ENCODE data around the gene BTNL9. TPM values are rescaled to one million over a fixed set of nuclear protein-coding genes. Genes with fewer than 3 reads are reported as not detected.
"Not testable (repeated sequence)": the region's sequence is repeated elsewhere in the genome, so short reads cannot be mapped to it uniquely, and the experiment has no call there.

The BTNL9 gene
- total RNA-seq, 3 donors from 2014 or later (not counting 1 experiment from before 2014, with no cell fraction given), result 0.54 TPM; not detected in 2

DNA sequence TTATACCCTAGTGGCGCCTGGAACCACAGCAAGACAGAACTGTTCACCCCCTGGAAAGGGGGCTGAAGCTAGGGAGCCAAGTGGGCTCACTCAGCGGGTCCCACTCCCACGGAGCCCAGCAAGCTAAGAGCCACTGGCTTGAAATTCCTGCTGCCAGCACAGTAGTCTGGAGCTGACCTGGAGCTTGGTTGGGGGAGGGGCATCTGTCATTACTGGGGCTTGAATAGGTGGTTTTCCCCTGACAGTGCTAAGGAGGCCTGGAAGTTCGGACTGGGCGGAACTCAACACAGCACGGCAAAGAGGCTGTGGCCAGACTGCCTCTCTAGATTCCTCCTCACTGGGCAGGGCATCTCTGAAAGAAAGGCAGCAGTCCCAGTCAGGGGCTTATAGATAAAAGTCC, 31.9 kb upstream of the BTNL9 start:
- Histone ChIP-seq H3K9me3 (ENCODE audit: control insufficient read depth, insufficient read depth, low read length) (no peaks in the 10 kb centered on the region), H3K27ac (ENCODE audit: low read length) (no peak overlapping the region), H3K4me3 (ENCODE audit: low read length) (no peak overlapping the region), H3K4me1 (ENCODE audit: control insufficient read depth, insufficient read depth, low read length) (no peaks in the 10 kb centered on the region), H3K36me3 (ENCODE audit: control insufficient read depth, insufficient read depth, low read length) (no peaks in the 10 kb centered on the region), H3K27me3 (ENCODE audit: control insufficient read depth, insufficient read depth, low read length) (no peaks in the 10 kb centered on the region)
- DNase-seq (no peak), ATAC-seq (no peak)
- Mint-ChIP-seq H3K27me3 (ENCODE audit: low read depth in 2 of 2) (no peaks in the 10 kb centered on the region), H3K9me3 (no peaks in the 10 kb centered on the region), H3K4me3 (no peak overlapping the region), H3K4me1 (no peaks in the 10 kb centered on the region), H3K27ac (no peak overlapping the region), H3K36me3 (no peaks in the 10 kb centered on the region)
- TF ChIP-seq, protein P1, sequence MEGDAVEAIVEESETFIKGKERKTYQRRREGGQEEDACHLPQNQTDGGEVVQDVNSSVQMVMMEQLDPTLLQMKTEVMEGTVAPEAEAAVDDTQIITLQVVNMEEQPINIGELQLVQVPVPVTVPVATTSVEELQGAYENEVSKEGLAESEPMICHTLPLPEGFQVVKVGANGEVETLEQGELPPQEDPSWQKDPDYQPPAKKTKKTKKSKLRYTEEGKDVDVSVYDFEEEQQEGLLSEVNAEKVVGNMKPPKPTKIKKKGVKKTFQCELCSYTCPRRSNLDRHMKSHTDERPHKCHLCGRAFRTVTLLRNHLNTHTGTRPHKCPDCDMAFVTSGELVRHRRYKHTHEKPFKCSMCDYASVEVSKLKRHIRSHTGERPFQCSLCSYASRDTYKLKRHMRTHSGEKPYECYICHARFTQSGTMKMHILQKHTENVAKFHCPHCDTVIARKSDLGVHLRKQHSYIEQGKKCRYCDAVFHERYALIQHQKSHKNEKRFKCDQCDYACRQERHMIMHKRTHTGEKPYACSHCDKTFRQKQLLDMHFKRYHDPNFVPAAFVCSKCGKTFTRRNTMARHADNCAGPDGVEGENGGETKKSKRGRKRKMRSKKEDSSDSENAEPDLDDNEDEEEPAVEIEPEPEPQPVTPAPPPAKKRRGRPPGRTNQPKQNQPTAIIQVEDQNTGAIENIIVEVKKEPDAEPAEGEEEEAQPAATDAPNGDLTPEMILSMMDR (IDR thresholded peaks at IDR 0.05), result no peak
- WGBS (ENCODE audit: insufficient coverage), result 83% methylated on average over 6 of the region's 6 CpGs
- intact Hi-C loops (cut with micrococcal nuclease), result no loop called here

DNA sequence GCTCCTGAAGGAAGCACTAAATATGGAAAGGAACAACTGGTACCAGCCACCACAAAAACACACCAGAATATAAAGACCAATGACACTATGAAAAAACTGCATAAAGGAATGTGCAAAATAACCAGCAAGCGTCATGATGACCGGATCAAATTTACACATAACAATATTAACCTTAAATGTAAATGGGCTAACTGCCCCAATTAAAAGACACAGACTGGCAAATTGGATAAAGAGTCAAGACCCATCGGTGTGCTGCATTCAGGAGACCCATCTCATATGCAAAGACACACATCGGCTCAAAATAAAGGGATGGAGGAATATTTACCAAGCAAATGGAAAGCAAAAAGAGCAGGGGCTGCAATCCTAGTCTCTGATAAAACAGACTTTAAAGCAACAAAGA, 30.0 kb upstream of the BTNL9 start:
- 91% methylated on average over 4 of the region's 4 CpGs for WGBS (ENCODE audit: insufficient coverage)
- H3K27ac ChIP-seq (ENCODE audit: low read length); H3K36me3 Mint-ChIP-seq; H3K9me3 Mint-ChIP-seq; intact Hi-C loops (cut with micrococcal nuclease); H3K9me3 ChIP-seq (ENCODE audit: control insufficient read depth, insufficient read depth, low read length); DNase-seq; H3K4me1 Mint-ChIP-seq; H3K27me3 Mint-ChIP-seq (ENCODE audit: low read depth in 2 of 2); H3K36me3 ChIP-seq (ENCODE audit: control insufficient read depth, insufficient read depth, low read length); H3K4me1 ChIP-seq (ENCODE audit: control insufficient read depth, insufficient read depth, low read length); H3K4me3 Mint-ChIP-seq; H3K4me3 ChIP-seq (ENCODE audit: low read length); H3K27me3 ChIP-seq (ENCODE audit: control insufficient read depth, insufficient read depth, low read length); H3K27ac Mint-ChIP-seq; ATAC-seq: not testable (repeated sequence)

DNA sequence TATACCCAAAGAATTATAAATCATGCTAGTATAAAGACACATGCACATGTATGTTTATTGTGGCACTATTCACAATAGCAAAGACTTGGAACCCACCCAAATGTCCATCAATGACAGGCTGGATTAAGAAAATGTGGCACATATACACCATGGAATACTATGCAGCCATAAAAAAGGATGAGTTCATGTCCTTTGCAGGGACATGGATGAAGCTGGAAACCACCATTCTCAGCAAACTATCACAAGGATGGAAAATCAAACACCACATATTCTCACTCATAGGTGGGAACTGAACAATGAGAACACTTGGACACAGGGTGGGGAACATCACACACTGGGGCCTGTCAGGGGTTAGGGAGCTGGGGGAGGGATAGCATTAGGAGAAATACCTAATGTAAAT, 25.4 kb upstream of the BTNL9 start:
- not testable (repeated sequence) for H3K36me3 Mint-ChIP-seq; H3K4me3 ChIP-seq (ENCODE audit: low read length); H3K4me3 Mint-ChIP-seq; H3K9me3 Mint-ChIP-seq; H3K27ac Mint-ChIP-seq; H3K4me1 ChIP-seq (ENCODE audit: control insufficient read depth, insufficient read depth, low read length); H3K27ac ChIP-seq (ENCODE audit: low read length); DNase-seq; H3K4me1 Mint-ChIP-seq; H3K36me3 ChIP-seq (ENCODE audit: control insufficient read depth, insufficient read depth, low read length); H3K27me3 ChIP-seq (ENCODE audit: control insufficient read depth, insufficient read depth, low read length); ATAC-seq; H3K9me3 ChIP-seq (ENCODE audit: control insufficient read depth, insufficient read depth, low read length)
- H3K27me3 Mint-ChIP-seq (ENCODE audit: low read depth in 2 of 2), result peaks cover 10 to 14% of the 10 kb centered on the region in 2 donors
- intact Hi-C loops (cut with micrococcal nuclease), result loop anchor here (1.0 kb wide), 1 partner anchor 8 kb away; no protein-coding TSS in a partner anchor

DNA sequence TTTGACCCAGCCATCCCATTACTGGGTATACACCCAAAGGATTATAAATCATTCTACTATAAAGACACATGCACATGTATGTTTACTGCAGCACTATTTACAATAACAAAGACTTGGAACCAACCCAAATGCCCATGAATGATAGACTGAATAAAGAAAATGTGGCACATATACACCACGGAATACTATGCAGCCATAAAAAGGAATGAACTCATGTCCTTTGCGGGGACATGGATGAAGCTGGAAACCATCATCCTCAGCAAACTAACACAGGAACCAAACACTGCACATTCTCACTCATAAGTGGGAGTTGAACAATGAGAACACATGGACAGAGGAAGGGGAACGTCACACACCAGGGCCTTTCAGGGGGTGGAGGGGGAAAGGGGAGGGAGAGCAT, 22.6 kb upstream of the BTNL9 start:
- H3K9me3 ChIP-seq (ENCODE audit: control insufficient read depth, insufficient read depth, low read length); H3K4me1 Mint-ChIP-seq; H3K27me3 ChIP-seq (ENCODE audit: control insufficient read depth, insufficient read depth, low read length); H3K4me3 Mint-ChIP-seq; H3K9me3 Mint-ChIP-seq; H3K36me3 Mint-ChIP-seq; DNase-seq; H3K4me1 ChIP-seq (ENCODE audit: control insufficient read depth, insufficient read depth, low read length); ATAC-seq; H3K27ac Mint-ChIP-seq; intact Hi-C loops (cut with micrococcal nuclease); H3K4me3 ChIP-seq (ENCODE audit: low read length); H3K27ac ChIP-seq (ENCODE audit: low read length); H3K36me3 ChIP-seq (ENCODE audit: control insufficient read depth, insufficient read depth, low read length): not testable (repeated sequence)
- 97% methylated on average over 2 of the region's 3 CpGs for WGBS (ENCODE audit: insufficient coverage)
- peaks cover 10 to 18% of the 10 kb centered on the region in 2 donors for H3K27me3 Mint-ChIP-seq (ENCODE audit: low read depth in 2 of 2)

DNA sequence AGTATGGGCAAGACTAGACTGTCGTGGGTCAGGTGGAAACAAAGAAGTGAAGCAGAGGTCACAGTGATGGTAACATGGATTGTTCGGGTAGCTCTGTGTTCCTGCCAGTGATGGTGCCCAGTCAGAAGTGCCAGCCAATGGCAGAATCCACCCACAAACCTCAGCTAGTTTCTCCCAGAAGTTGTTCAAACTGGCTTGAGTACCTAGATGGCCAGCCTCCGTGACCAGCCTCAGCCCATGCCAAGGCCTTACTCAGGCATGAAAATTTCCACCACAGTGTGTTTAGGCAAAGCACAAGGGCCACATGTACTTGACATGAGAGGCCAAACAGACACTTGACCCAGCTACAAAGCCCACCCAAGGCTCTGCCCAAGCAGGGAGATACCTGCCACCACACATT, 19.4 kb upstream of the BTNL9 start:
- Mint-ChIP-seq H3K9me3 (peaks cover 4 to 9% of the 10 kb centered on the region in 2 donors), H3K27ac (no peak overlapping the region), H3K4me3 (no peak overlapping the region), H3K4me1 (no peaks in the 10 kb centered on the region), H3K27me3 (ENCODE audit: low read depth in 2 of 2) (peaks cover 21 to 23% of the 10 kb centered on the region in 2 donors), H3K36me3 (peaks cover 9% of the 10 kb centered on the region)
- H3K36me3 ChIP-seq (ENCODE audit: control insufficient read depth, insufficient read depth, low read length), result no peaks in the 10 kb centered on the region
- H3K27me3 ChIP-seq (ENCODE audit: control insufficient read depth, insufficient read depth, low read length), result peaks cover 3% of the 10 kb centered on the region
- no peaks in the 10 kb centered on the region for H3K4me1 ChIP-seq (ENCODE audit: control insufficient read depth, insufficient read depth, low read length)
- WGBS (ENCODE audit: insufficient coverage), result 91% methylated on average over 3 of the region's 3 CpGs
- peaks cover 8% of the 10 kb centered on the region for H3K9me3 ChIP-seq (ENCODE audit: control insufficient read depth, insufficient read depth, low read length)
- ATAC-seq (no peak), DNase-seq (no peak)
- TF ChIP-seq, protein P1 (IDR thresholded peaks at IDR 0.05), result no peak
- H3K27ac ChIP-seq (ENCODE audit: low read length), result no peak overlapping the region
- no peak overlapping the region for H3K4me3 ChIP-seq (ENCODE audit: low read length)
- intact Hi-C loops (cut with micrococcal nuclease), result no loop called here

Measured in natural killer cell (primary cell).